ENCODE measurements around the gene PPM1G. TPM values are rescaled to one million over a fixed set of nuclear protein-coding genes. Genes with fewer than 3 reads are reported as not detected.
"Not testable (repeated sequence)": the region's sequence is repeated elsewhere in the genome, so short reads cannot be mapped to it uniquely, and the experiment has no call there.

PPM1G gene
- total RNA-seq, 1 experiment from 2014 or later = 163 TPM

DNA sequence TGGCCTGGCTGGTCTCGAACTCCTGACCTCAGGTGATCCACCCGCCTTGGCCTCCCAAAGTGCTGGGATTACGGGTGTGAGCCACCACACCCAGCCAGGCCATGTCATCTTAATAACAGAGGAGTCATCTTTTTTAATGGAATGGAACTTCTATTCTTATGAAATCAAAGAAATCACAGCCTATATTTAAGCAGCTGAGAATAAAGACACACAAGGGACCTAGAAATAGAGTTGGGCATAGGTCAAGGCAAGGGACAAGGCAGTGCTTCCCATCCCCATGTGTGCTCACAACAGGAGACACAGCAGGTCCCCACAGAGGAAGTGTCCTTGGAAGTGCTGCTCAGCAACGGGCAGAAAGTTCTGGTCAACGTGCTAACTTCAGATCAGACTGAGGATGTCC lies 35.8 kb downstream of the PPM1G start:
- H3K4me1 ChIP-seq = peaks cover 3% of the 10 kb centered on the region; the same call in 1 of the 2 replicates
- no peaks in the 10 kb centered on the region for H3K9me3 ChIP-seq (replicated peaks)
- no peak for DNase-seq
- no peaks in the 10 kb centered on the region for H3K27me3 ChIP-seq
- H3K27ac ChIP-seq = no peak overlapping the region
- H3K4me3 ChIP-seq = no peak overlapping the region
- peaks cover 47% of the 10 kb centered on the region for H3K36me3 ChIP-seq

GRCh38 chr2:27372937-27373336 lies 36.5 kb downstream of the PPM1G start:
- H3K9me3 ChIP-seq (replicated peaks) = no peaks in the 10 kb centered on the region
- H3K36me3 ChIP-seq = peaks cover 50% of the 10 kb centered on the region
- H3K4me1 ChIP-seq = peaks cover 3% of the 10 kb centered on the region; the same call in 1 of the 2 replicates
- H3K27me3 ChIP-seq = no peaks in the 10 kb centered on the region
- no peak overlapping the region for H3K27ac ChIP-seq
- H3K4me3 ChIP-seq = no peak overlapping the region
- DNase-seq = no peak

- peak overlapping the region; percentile 90 for H3K27ac ChIP-seq
- H3K9me3 ChIP-seq (replicated peaks) = no peaks in the 10 kb centered on the region
- no peaks in the 10 kb centered on the region for H3K27me3 ChIP-seq
- H3K36me3 ChIP-seq = peaks cover 49% of the 10 kb centered on the region
- H3K4me3 ChIP-seq = peak overlapping the region; percentile 95
- peaks cover 3% of the 10 kb centered on the region; the same call in 1 of the 2 replicates for H3K4me1 ChIP-seq
- DNase-seq = peak; percentile 68 to 77
These were observed 38.4 kb downstream of the PPM1G start for GRCh38 chr2:27370816-27371620.

DNA sequence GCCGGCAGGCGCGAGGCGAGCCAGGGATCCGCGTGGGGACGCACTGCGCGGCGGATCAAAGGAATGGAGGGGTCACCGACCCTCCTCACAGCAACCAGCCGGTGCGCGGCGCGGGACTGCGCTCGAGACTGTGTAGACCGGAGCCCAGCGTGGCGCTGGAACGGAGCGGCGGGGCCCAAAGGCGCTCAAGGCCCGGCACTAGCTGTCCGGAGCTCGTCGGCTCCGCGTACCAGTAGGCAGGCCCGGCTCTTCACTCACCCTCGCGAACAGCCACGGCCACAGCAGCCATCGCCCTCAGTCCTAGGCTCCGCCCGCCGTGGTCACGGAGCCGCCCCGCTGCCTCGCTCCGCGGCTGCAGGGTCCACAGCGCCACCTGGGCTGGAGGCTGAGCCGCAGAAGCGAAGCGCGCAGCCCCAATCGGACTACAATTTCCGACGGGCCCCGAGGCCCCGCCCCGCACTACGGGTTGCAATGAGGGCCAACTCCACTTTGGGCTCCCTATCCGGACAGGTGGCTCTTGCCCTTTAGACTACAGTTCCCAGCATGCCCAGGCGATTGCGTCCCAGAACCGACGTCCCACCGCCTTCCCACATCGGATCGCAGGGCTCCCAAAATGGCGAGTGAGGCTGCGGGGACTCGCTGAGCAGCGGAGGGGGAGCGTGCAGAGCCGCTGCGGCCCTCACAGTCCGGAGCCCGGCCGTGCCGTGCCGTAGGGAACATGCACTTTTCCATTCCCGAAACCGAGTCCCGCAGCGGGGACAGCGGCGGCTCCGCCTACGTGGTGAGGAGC lies 39.2 kb downstream of the PPM1G start, which contains the start of the genes EIF2B4 and SNX17:
TSS of gene EIF2B4 (minus strand) at position 313 of the 790 bp plus-strand sequence. CDS start at position 289, 24 bp downstream.
TSS of gene SNX17 (plus strand) at position 591 of the 790 bp plus-strand sequence. CDS start at position 719, 128 bp downstream.
- H3K4me1 ChIP-seq = peaks cover 3% of the 10 kb centered on the region; the same call in 1 of the 2 replicates
- H3K27me3 ChIP-seq = no peaks in the 10 kb centered on the region
- peak within 1 kb of the TSS; percentile 90 for H3K27ac ChIP-seq
- H3K4me3 ChIP-seq = peak within 1 kb of the TSS; percentile 95
- peaks cover 48% of the 10 kb centered on the region for H3K36me3 ChIP-seq
- no peaks in the 10 kb centered on the region for H3K9me3 ChIP-seq (replicated peaks)
- DNase-seq = peak; percentile 100

DNA sequence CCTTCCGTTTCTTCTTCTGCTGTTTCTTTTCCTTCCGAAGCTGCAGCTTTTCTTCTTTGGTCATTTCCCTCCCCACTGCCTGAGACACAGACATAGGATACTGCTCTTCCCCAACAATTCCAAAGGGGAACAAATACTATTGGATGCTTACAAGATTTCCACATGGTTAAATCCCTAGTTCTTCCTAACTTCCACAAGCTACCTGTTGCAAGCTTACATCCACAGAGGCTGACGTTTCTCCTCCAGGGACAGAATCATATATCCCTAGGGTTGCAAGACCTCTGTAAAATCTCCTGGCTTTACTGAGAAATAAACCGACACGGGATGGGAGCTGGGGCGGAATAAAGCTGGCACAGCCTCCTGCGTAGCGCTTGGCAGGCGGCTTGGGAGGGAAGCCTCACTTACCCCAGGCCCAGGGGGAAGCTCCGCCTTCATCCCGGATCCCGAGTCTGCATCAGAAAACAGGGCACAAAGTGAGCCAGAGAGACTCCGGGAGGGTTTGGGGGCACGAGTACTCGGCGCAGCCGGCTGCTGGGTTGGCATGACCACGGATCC lies 39.8 kb downstream of the PPM1G start:
- no peaks in the 10 kb centered on the region for H3K9me3 ChIP-seq (replicated peaks)
- no peaks in the 10 kb centered on the region for H3K27me3 ChIP-seq
- peak overlapping the region; percentile 95 for H3K4me3 ChIP-seq
- peaks cover 3% of the 10 kb centered on the region; the same call in 1 of the 2 replicates for H3K4me1 ChIP-seq
- H3K36me3 ChIP-seq = peaks cover 48% of the 10 kb centered on the region
- peak; percentile 74 to 79 for DNase-seq
- H3K27ac ChIP-seq = peak overlapping the region; percentile 90

DNA sequence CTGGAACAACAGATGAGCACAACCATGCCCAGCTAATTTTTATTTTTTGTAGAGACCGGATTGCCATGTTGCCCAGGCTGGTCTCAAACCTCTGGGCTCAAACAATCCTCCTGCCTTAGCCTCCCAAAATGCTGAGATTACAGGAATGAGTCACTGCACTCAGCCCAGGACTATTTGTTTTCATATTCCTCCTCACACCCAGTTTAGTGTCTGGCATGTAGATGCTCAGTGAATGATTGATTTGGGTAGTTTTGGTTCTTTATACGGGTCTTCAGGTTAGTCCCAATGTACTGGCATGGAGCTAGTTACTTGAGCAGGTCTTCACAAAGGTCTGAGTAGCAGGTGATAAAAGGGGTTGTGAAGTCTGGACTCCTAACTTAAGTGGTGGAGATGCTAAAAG lies 45.5 kb downstream of the PPM1G start:
- no peaks in the 10 kb centered on the region for H3K27me3 ChIP-seq
- H3K4me1 ChIP-seq = no peaks in the 10 kb centered on the region
- no peak for DNase-seq
- H3K36me3 ChIP-seq = peaks cover 49% of the 10 kb centered on the region
- H3K27ac ChIP-seq = no peak overlapping the region
- no peaks in the 10 kb centered on the region for H3K9me3 ChIP-seq (replicated peaks)
- H3K4me3 ChIP-seq = no peak overlapping the region

DNA sequence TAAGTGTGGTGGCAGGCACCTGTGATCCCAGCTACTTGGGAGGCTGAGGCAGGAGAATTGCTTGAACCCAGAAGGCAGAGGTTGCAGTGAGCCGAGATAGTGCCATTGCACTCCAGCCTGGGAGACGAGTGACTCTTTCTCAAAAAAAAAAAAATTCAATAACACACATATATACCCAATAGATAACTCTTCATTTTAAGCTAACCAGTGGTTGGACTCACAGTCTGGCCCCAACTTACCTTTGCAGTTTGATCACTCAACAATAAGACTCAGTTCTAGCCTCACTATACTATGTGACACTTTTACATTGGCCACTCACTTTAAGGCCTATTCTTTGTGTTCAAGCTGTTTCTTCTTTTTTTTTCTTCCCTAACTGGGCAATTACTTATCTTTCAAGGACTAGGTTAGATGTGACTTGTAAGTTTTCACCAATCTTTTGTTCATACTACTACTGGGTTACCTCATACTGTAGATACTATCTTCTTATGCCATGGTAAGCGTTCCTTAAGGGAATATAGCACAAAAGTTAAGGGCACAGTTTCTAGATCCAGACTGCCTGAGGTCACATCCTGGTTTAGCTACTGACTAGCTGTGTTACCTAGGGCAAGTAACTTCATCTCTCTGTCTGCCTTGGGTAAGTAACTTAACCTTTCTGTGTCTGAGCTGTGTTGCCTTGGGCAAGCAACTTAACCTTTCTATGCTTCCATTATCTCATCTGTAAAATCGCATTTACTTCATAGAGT lies 46.5 kb downstream of the PPM1G start:
- H3K27ac ChIP-seq = no peak overlapping the region
- H3K9me3 ChIP-seq (replicated peaks) = no peaks in the 10 kb centered on the region
- no peaks in the 10 kb centered on the region for H3K27me3 ChIP-seq
- no peak overlapping the region for H3K4me3 ChIP-seq
- no peaks in the 10 kb centered on the region for H3K4me1 ChIP-seq
- DNase-seq = no peak
- H3K36me3 ChIP-seq = peaks cover 41% of the 10 kb centered on the region

- H3K36me3 ChIP-seq = no peaks in the 10 kb centered on the region
These were observed 52.8 kb downstream of the PPM1G start, which contains the start of gene GTF3C2 for GRCh38 chr2:27356382-27357181. Gene GTF3C2 (minus strand): TSS chr2:27356764. CDS start chr2:27343554, 13,210 bp downstream.

GRCh38 chr2:27356056-27356381 lies 53.4 kb downstream of the PPM1G start:
- H3K27ac ChIP-seq = peak overlapping the region; percentile 69
- peak; percentile 74 for DNase-seq
- H3K27me3 ChIP-seq = no peaks in the 10 kb centered on the region
- peak overlapping the region; percentile 78 for H3K4me3 ChIP-seq
- peaks cover 6% of the 10 kb centered on the region; the same call in 1 of the 2 replicates for H3K4me1 ChIP-seq
- no peaks in the 10 kb centered on the region for H3K36me3 ChIP-seq
- no peaks in the 10 kb centered on the region for H3K9me3 ChIP-seq (replicated peaks)

More at GRCh38 chr2:27356382-27357181, 52.8 kb downstream of the PPM1G start, which contains the start of gene GTF3C2:
- H3K27me3 ChIP-seq = no peaks in the 10 kb centered on the region
- H3K27ac ChIP-seq = peak within 1 kb of the TSS; percentile 69
- peaks cover 6% of the 10 kb centered on the region; the same call in 1 of the 2 replicates for H3K4me1 ChIP-seq
- peak; percentile 98 to 99 for DNase-seq
- H3K9me3 ChIP-seq (replicated peaks) = no peaks in the 10 kb centered on the region
- H3K4me3 ChIP-seq = peak within 1 kb of the TSS; percentile 78

GRCh38 chr2:27354597-27354927 lies 54.8 kb downstream of the PPM1G start:
- peaks cover 6% of the 10 kb centered on the region; the same call in 1 of the 2 replicates for H3K4me1 ChIP-seq
- no peak for DNase-seq

GRCh38 chr2:27353762-27354596 lies 55.4 kb downstream of the PPM1G start:
- no peak for DNase-seq
- H3K36me3 ChIP-seq = peaks cover 7% of the 10 kb centered on the region
- H3K4me3 ChIP-seq = no peak overlapping the region
- H3K27me3 ChIP-seq = no peaks in the 10 kb centered on the region
- no peak overlapping the region for H3K27ac ChIP-seq
- H3K9me3 ChIP-seq (replicated peaks) = no peaks in the 10 kb centered on the region
- peaks cover 6% of the 10 kb centered on the region; the same call in 1 of the 2 replicates for H3K4me1 ChIP-seq

More at GRCh38 chr2:27354597-27354927, 54.8 kb downstream of the PPM1G start:
- H3K27me3 ChIP-seq = no peaks in the 10 kb centered on the region
- no peaks in the 10 kb centered on the region for H3K9me3 ChIP-seq (replicated peaks)
- H3K27ac ChIP-seq = no peak overlapping the region
- H3K36me3 ChIP-seq = peaks cover 7% of the 10 kb centered on the region
- no peak overlapping the region for H3K4me3 ChIP-seq

GRCh38 chr2:27353386-27353761 lies 56.0 kb downstream of the PPM1G start:
- H3K27ac ChIP-seq; H3K27me3 ChIP-seq; H3K36me3 ChIP-seq; H3K4me1 ChIP-seq; H3K9me3 ChIP-seq (replicated peaks); DNase-seq; H3K4me3 ChIP-seq: not testable (repeated sequence)
